Astrocyte (in vitro differentiated cells and primary cell): ENCODE results near the gene PROM1. TPM values are rescaled to one million over a fixed set of nuclear protein-coding genes. Genes with fewer than 3 reads are reported as not detected.

Experiments used
- DNase-seq: peaks from one replicate; pipeline ENCODE4 v3.0.0-alpha.2; 2010; ENCODE audit warnings: low read depth
- FAIRE-seq: peaks from 2 replicates; lab custom pipeline; 2011; peaks lifted over from hg19 to GRCh38; lab: Jason Lieb, UNC
- H2AFZ ChIP-seq: 2 replicates; pipeline ENCODE4 v1.6.0; 2012; ENCODE audit warnings: low read depth, low read length, inconsistent platforms
- H3K27ac ChIP-seq: 2 replicates; pipeline ENCODE4 v1.5.1; 2011; ENCODE audit warnings: low read depth, low read length, inconsistent platforms
- H3K27me3 ChIP-seq: 2 replicates; pipeline ENCODE4 v1.6.0; 2011; ENCODE audit warnings: low read length, inconsistent platforms; ENCODE audit not compliant: insufficient read depth
- H3K36me3 ChIP-seq: 2 replicates; pipeline ENCODE4 v1.5.1; 2011; ENCODE audit warnings: low read length, inconsistent platforms; ENCODE audit not compliant: insufficient read depth
- H3K4me1 ChIP-seq: 2 replicates; pipeline ENCODE4 v1.5.1; 2011; ENCODE audit warnings: low read length, inconsistent platforms; ENCODE audit not compliant: insufficient read depth
- H3K4me2 ChIP-seq: 2 replicates; pipeline ENCODE4 v1.6.0; 2012; ENCODE audit warnings: low read length, inconsistent platforms
- H3K4me3 ChIP-seq: 2 replicates; pipeline ENCODE4 v1.5.1; 2011; ENCODE audit warnings: low read depth, mild to moderate bottlenecking, low read length, inconsistent platforms; ENCODE audit not compliant: insufficient read depth
- H3K79me2 ChIP-seq: 2 replicates; pipeline ENCODE4 v1.6.0; 2012; ENCODE audit warnings: mild to moderate bottlenecking, low read length, inconsistent platforms; ENCODE audit not compliant: insufficient read depth
- H3K9ac ChIP-seq: 2 replicates; pipeline ENCODE4 v1.6.0; 2012; ENCODE audit warnings: mild to moderate bottlenecking, low read length, inconsistent platforms
- H3K9me3 ChIP-seq: 2 replicates; pipeline ENCODE4 v1.5.1; 2012; ENCODE audit warnings: low read depth, mild to moderate bottlenecking, low read length, inconsistent platforms; ENCODE audit not compliant: insufficient read depth
- H4K20me1 ChIP-seq: 2 replicates; pipeline ENCODE4 v1.6.0; 2012; ENCODE audit warnings: low read length, inconsistent platforms; ENCODE audit not compliant: insufficient read depth
- H3K27ac Mint-ChIP-seq: one replicate; pipeline ENCODE4 v1.8.0; 2021; ENCODE audit warnings: mild to moderate bottlenecking, mixed read lengths; ENCODE audit not compliant: unreplicated experiment
- H3K27me3 Mint-ChIP-seq: one replicate; pipeline ENCODE4 v1.8.0; 2021; ENCODE audit warnings: low read depth, mixed read lengths; ENCODE audit not compliant: unreplicated experiment
- H3K36me3 Mint-ChIP-seq: one replicate; pipeline ENCODE4 v1.8.0; 2021; ENCODE audit warnings: low read depth, mixed read lengths; ENCODE audit not compliant: unreplicated experiment
- H3K4me1 Mint-ChIP-seq: one replicate; pipeline ENCODE4 v1.8.0; 2021; ENCODE audit warnings: low read depth, mixed read lengths; ENCODE audit not compliant: unreplicated experiment
- H3K4me3 Mint-ChIP-seq: one replicate; pipeline ENCODE4 v1.8.0; 2021; ENCODE audit warnings: mild to moderate bottlenecking, moderate library complexity, mixed read lengths; ENCODE audit not compliant: unreplicated experiment
- H3K9me3 Mint-ChIP-seq: one replicate; pipeline ENCODE4 v1.8.0; 2021; ENCODE audit warnings: mild to moderate bottlenecking, mixed read lengths; ENCODE audit not compliant: unreplicated experiment
- CTCF ChIP-seq: IDR thresholded peaks from 2 replicates; pipeline ENCODE4 v1.5.1; 2011; ENCODE audit warnings: low read depth, mild to moderate bottlenecking, inconsistent platforms, low read length, moderate library complexity; ENCODE audit not compliant: insufficient read depth
- EZH2 ChIP-seq: IDR thresholded peaks from 2 replicates; pipeline ENCODE4 v1.6.1; 2012; ENCODE audit warnings: mild to moderate bottlenecking, low read length, inconsistent platforms; ENCODE audit not compliant: insufficient read depth
- total RNA-seq: library from RNA; stranded (reverse); gene quantifications from 2 replicates; pipeline ENCODE4 v1.2.1, GENCODE V29; 2021

Gene PROM1
- total RNA-seq, 1 donor from 2014 or later: 34.5 TPM

DNA sequence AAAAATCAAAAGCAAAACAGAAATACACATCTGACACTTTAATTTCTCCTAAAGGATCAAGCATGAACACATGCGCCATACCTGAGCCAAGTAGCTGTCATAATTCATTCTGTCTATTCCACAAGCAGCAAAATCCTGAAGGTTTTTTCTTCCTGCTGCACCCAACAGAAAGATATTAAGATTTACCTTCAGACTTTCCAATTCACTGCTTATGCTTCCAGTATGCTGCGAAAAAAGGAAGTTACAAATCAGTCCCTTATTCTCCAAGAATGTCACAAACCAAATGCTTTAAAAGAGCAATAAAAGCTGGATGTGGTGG, 91.7 kb downstream of the PROM1 start:
- H3K27me3 ChIP-seq: peaks cover 5% of the 10 kb centered on the region
- H4K20me1 ChIP-seq: no peaks in the 10 kb centered on the region
- TF ChIP-seq CTCF (no peak), EZH2 (no peak)
- H3K27ac Mint-ChIP-seq: no peak overlapping the region
- no peaks in the 10 kb centered on the region for H3K9me3 ChIP-seq
- no peaks in the 10 kb centered on the region for H3K27me3 Mint-ChIP-seq
- H3K4me1 ChIP-seq: peaks cover 2% of the 10 kb centered on the region
- peaks cover 10% of the 10 kb centered on the region for H3K36me3 Mint-ChIP-seq
- FAIRE-seq (no peak), DNase-seq (no peak)
- no peak overlapping the region for H3K9ac ChIP-seq
- no peak overlapping the region for H3K4me3 ChIP-seq
- H3K4me2 ChIP-seq: no peak overlapping the region
- H3K4me3 Mint-ChIP-seq: no peak overlapping the region
- no peaks in the 10 kb centered on the region for H3K79me2 ChIP-seq
- no peak overlapping the region for H2AFZ ChIP-seq
- no peak overlapping the region for H3K27ac ChIP-seq
- H3K36me3 ChIP-seq: no peaks in the 10 kb centered on the region
- peaks cover 2% of the 10 kb centered on the region for H3K9me3 Mint-ChIP-seq
- H3K4me1 Mint-ChIP-seq: peaks cover 6% of the 10 kb centered on the region

DNA sequence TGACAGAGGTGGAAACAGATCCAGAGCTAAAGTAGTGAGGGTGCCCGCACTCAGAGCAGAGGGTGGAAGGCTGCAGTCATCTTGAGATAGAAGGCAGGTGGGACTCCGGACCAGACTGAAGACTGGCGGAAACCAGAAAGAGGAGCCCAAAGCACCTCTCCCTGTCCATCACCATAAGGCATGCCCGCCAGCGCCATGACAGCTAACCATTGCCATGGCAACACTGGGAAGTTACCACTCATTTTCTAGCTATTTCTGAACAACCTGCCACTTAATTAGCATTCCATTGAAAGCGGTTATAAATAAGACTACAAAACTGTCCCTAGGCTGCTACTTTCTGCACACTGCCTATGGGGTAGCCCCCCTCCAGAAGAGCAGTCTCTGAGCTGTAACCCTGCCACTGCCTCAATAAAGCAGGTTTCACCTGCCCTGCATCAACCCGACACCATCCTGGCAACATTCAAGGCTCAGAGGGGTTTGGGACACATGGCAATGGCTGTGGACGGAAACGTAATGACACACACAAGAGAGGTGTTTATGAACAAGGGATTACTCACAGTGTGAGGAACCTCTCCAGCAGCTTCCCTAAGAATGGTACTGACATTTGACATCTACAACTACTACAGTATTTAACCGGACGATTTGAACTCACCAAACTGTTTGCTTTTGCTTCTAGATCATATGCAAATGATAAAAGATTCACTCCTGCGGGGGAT, 93.1 kb downstream of the PROM1 start:
- H3K27me3 ChIP-seq: peaks cover 5% of the 10 kb centered on the region
- no peaks in the 10 kb centered on the region for H3K36me3 ChIP-seq
- H4K20me1 ChIP-seq: no peaks in the 10 kb centered on the region
- H3K36me3 Mint-ChIP-seq: peaks cover 13% of the 10 kb centered on the region
- no peaks in the 10 kb centered on the region for H3K79me2 ChIP-seq
- H3K9me3 ChIP-seq: no peaks in the 10 kb centered on the region
- H3K27ac ChIP-seq: no peak overlapping the region
- FAIRE-seq: no peak
- H3K4me3 Mint-ChIP-seq: no peak overlapping the region
- H3K9ac ChIP-seq: no peak overlapping the region
- peaks cover 2% of the 10 kb centered on the region for H3K4me1 Mint-ChIP-seq
- peaks cover 2% of the 10 kb centered on the region for H3K9me3 Mint-ChIP-seq
- H3K27ac Mint-ChIP-seq: no peak overlapping the region
- TF ChIP-seq CTCF (no peak), EZH2 (no peak)
- H2AFZ ChIP-seq: no peak overlapping the region
- H3K27me3 Mint-ChIP-seq: no peaks in the 10 kb centered on the region
- no peak overlapping the region for H3K4me3 ChIP-seq
- H3K4me1 ChIP-seq: no peaks in the 10 kb centered on the region
- DNase-seq: no peak
- no peak overlapping the region for H3K4me2 ChIP-seq

DNA sequence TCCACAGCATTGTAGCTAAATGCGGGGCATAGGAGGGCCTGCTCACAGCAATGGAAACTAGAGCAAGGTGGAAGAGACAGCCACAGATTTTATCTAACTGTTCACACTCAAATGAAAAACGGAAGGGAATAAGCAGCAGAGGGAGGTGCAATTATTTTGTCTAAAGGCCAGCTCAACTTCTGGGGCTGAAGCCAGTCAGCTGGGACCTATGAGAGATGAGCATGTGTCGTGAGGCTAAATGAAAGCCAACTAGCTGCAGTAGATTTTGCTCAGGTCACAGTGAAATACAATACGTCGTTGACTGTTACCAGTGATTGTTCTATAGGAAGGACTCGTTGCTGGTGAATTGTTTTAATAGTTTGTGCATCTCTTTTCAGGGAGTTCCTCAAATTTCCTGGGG, 94.4 kb downstream of the PROM1 start:
- H3K4me3 Mint-ChIP-seq: no peak overlapping the region
- H3K9me3 Mint-ChIP-seq: no peaks in the 10 kb centered on the region
- H3K27ac Mint-ChIP-seq: no peak overlapping the region
- peaks cover 5% of the 10 kb centered on the region for H3K27me3 ChIP-seq
- H3K4me3 ChIP-seq: no peak overlapping the region
- FAIRE-seq (no peak), DNase-seq (no peak)
- no peaks in the 10 kb centered on the region for H3K27me3 Mint-ChIP-seq
- no peak overlapping the region for H3K4me2 ChIP-seq
- no peaks in the 10 kb centered on the region for H3K36me3 ChIP-seq
- no peak overlapping the region for H2AFZ ChIP-seq
- no peaks in the 10 kb centered on the region for H3K79me2 ChIP-seq
- peaks cover 2% of the 10 kb centered on the region for H3K4me1 Mint-ChIP-seq
- H4K20me1 ChIP-seq: no peaks in the 10 kb centered on the region
- no peaks in the 10 kb centered on the region for H3K9me3 ChIP-seq
- H3K9ac ChIP-seq: no peak overlapping the region
- peaks cover 15% of the 10 kb centered on the region for H3K36me3 Mint-ChIP-seq
- H3K27ac ChIP-seq: no peak overlapping the region
- H3K4me1 ChIP-seq: no peaks in the 10 kb centered on the region
- no peak for TF ChIP-seq CTCF
